GM21447 (cell line): ENCODE measurements around the gene MMEL1.
"Not testable (repeated sequence)": the region's sequence is repeated elsewhere in the genome, so short reads cannot be mapped to it uniquely, and the experiment has no call there.

Experiments used
- ATAC-seq: cut with Tn5 transposase; IDR thresholded peaks from one replicate; pipeline ENCODE4 v1.9.1; 2021; ENCODE audit not compliant: unreplicated experiment

The MMEL1 gene

GRCh38 chr1:2575801-2576663 lies 56.8 kb downstream of the MMEL1 start:
- ATAC-seq = no peak

DNA sequence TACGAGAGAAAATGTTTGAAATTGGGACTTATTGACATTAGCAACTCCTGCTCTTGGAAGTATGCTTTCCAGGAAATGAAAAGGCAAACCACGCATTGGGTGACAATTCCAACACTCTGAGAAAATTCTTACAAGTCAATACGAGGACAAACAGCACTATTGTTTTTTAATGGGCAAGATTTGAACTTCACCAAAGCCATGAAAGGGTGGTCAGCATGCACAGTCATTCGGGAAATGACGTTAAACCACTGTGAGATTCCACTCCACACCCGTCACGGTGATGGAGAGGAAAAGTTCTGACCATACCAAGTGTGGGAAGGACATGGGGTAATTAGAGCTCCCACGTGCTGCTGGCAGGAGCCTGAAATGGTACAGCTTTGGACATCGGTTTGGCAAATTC lies 58.5 kb downstream of the MMEL1 start:
- ATAC-seq = no peak

GRCh38 chr1:2573250-2573920 lies 59.4 kb downstream of the MMEL1 start:
- ATAC-seq = no peak

DNA sequence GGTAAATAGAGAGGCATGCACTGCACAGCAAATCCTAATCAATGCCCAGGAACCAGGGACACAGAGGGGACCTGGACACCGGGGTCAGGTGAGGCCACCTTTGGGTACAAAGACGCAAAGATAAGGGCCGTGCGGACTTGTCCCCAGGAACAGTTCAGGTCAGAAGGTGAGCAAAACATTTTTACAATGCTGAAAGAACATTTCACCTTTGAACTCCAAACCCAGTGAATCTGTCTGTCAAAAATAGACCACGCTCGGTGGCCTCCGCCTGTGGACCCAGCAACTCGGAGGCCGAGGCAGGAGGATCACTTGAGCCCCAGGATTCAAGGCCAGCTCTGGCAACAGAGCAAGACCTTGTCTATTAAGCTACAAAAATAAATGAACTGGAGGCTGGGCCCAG lies 61.5 kb downstream of the MMEL1 start:
- no peak for ATAC-seq

DNA sequence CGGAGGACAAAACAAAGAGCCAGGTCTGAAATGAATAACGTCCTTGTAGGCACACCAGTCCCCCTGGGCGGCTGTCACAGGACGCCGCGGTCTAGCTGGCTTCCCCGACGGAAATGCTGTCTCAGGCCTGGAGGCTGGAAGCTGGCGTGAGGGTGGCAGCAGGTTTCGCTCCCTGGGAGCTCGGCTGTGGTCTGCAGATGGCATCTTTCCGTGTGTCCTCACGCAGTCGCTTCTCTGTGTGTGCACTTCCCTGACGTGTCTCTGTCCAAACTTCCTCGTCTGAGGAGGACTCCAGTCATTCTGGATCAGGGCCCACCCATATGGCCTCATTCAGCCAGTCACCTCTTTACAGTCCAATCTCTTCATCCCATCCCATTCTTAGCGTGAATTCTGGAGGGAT lies 62.5 kb downstream of the MMEL1 start:
- ATAC-seq = no peak

- ATAC-seq = not testable (repeated sequence)
Observed at GRCh38 chr1:2569703-2570102, 63.1 kb downstream of the MMEL1 start.

DNA sequence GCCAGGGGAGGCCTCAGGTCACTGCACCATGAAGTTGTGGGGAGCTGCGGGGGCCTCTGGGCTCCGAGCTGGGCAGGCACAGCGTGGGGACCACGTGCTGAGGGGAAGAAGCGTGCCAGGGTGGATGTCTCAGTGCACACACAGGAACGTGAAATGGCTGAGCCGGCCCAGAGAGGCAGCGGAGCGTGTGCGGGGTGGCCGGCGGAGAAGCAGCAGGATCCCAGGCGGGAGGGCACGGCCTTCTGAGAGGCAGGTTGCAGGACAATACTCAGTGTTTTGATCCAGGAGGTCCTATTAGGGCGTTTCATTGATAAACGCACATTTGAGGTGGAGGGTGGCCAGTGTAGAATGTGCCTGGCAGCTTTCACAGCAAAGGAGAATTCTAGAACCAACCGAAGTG lies 63.8 kb downstream of the MMEL1 start:
- ATAC-seq = no peak

GRCh38 chr1:2568187-2568816 lies 64.5 kb downstream of the MMEL1 start:
- ATAC-seq = not testable (repeated sequence)

- no peak for ATAC-seq
Observed at GRCh38 chr1:2567083-2567679, 65.6 kb downstream of the MMEL1 start.

GRCh38 chr1:2566101-2567045 lies 66.4 kb downstream of the MMEL1 start:
- no peak for ATAC-seq

GRCh38 chr1:2564815-2565374 lies 67.9 kb downstream of the MMEL1 start:
- no peak for ATAC-seq

- no peak for ATAC-seq
Observed at GRCh38 chr1:2564006-2564814, 68.6 kb downstream of the MMEL1 start.

GRCh38 chr1:2563205-2563604 lies 69.6 kb downstream of the MMEL1 start:
- ATAC-seq = no peak

- no peak for ATAC-seq
Observed at GRCh38 chr1:2561898-2562895, 70.6 kb downstream of the MMEL1 start.

DNA sequence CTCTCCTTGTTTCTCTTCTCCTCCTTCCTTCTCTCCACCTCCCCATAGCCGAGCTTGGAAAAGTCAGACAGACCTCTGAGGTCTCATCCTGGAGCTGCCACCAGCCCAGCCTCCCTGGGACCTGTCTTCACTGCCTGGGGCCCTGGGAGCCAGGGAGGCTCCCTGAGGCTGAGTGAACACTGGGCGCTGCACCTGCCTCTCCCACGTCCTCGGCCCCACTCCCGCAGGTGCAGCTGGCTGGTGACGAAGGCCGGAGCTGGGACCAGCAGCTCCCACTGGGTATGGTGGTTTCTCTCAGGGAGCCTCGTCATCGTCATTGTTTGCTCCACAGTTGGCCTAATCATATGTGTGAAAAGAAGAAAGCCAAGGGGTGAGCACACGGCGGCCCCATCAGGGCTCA lies 71.4 kb downstream of the MMEL1 start:
- ATAC-seq = no peak

DNA sequence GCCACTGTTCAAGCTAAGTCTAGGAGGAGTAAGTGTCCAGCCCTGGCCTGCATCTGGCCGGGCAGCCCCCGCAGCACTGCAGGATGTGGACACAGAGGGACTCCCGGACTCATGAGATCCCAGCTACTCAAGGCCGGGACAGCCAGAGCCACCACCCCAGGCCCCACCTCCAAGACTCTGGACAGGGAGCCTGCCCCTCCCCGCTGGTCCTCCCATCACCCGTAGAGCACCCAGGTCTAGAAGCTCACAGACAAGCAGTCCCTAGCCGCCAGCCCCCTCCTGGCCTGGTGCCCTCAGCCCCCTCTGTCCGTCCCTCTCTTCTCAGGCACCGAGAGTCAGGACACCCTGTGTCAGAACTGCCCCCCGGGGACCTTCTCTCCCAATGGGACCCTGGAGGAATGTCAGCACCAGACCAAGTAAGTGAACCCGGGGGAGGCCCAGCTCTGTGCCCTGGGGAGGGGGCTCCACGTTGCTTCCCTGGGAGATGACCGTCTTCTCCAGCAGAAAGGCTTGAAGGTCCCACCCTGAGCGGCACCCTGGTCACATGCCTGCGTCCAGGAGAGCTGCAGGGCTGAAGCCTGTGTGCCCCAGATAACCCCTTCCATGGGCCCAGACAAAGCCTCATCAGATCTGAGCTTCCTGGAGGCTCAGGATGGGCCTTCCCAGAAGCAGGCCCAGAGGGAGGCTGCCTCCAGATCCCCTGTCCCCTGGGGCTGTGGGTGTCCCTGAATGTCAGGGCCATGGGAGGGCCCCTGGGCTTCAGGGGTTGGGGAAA lies 72.3 kb downstream of the MMEL1 start:
- no peak for ATAC-seq
